Memory B cell (primary cell): Measurements from ENCODE around the gene NFATC1.

ENCODE experiments used
- ATAC-seq: fragments of 150-1000 bp; cut with Tn5 transposase; 2 replicates; pipeline ENCODE4 v1.10.0; 2021; ENCODE audit warnings: low read depth, mild to moderate bottlenecking, moderate library complexity
- DNase-seq, 2 donors: peaks; one replicate each; pipeline ENCODE4 v3.0.0; 2022; ENCODE audit warnings: low spot score in 2 of 2
- H3K27ac Mint-ChIP-seq: one replicate; pipeline ENCODE4 v1.8.0; 2022; ENCODE audit warnings: mild to moderate bottlenecking, moderate library complexity, mixed read lengths
- H3K27me3 Mint-ChIP-seq: one replicate; pipeline ENCODE4 v1.8.0; 2022; ENCODE audit warnings: mixed read lengths
- H3K36me3 Mint-ChIP-seq: one replicate; pipeline ENCODE4 v1.8.0; 2022; ENCODE audit warnings: mild to moderate bottlenecking, mixed read lengths
- H3K4me1 Mint-ChIP-seq: one replicate; pipeline ENCODE4 v1.8.0; 2022; ENCODE audit warnings: mixed read lengths
- H3K4me3 Mint-ChIP-seq: one replicate; pipeline ENCODE4 v1.8.0; 2022; ENCODE audit warnings: mild to moderate bottlenecking, moderate library complexity, mixed read lengths
- H3K9me3 Mint-ChIP-seq: one replicate; pipeline ENCODE4 v1.8.0; 2022; ENCODE audit warnings: mixed read lengths

The NFATC1 gene

DNA sequence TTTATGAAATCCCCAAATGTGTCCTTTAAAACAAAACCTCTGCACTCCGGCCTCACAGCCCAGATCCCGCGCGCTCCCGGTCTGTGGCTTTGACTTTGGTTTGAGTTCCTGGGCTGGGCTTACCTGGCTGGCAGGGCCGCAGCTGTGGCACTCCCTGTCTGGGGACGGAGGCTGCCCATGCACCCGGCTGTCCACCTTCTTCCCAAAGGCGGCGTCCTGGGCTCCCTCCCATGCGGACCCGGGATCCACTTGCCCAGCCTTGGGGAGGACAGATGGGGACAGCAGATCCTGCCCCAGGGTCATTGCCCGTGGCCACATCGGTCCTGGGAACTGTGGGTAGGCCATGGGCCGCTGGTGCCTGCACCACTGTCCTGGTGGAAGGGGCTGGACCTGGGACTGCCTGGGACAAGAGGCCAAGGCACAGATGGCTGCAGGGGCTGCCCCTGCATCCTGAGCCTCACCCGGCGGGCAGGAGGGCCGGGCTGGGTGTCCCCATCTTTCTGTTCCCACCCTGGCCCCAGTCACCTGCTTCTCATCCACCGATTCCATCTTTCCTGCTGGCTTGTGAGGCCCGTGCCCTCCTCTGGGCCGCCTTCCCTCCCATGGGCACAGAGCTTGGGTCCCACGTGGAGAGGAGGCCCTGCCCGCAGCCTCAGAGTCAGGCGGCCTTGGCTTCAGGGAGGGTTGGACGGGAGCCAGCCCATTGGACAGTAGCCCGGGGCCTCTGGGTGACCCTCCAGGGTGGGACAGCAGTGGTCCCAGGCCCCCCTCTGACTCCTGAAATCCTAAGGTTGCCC, 27.7 kb downstream of the NFATC1 start:
- no peak for DNase-seq
- H3K4me1 Mint-ChIP-seq: peaks cover 30% of the 10 kb centered on the region
- peak overlapping the region; percentile 35 for H3K27ac Mint-ChIP-seq
- H3K36me3 Mint-ChIP-seq: peaks cover 25% of the 10 kb centered on the region
- no peak overlapping the region for H3K4me3 Mint-ChIP-seq
- H3K9me3 Mint-ChIP-seq: no peaks in the 10 kb centered on the region
- no peak for ATAC-seq
- no peaks in the 10 kb centered on the region for H3K27me3 Mint-ChIP-seq

DNA sequence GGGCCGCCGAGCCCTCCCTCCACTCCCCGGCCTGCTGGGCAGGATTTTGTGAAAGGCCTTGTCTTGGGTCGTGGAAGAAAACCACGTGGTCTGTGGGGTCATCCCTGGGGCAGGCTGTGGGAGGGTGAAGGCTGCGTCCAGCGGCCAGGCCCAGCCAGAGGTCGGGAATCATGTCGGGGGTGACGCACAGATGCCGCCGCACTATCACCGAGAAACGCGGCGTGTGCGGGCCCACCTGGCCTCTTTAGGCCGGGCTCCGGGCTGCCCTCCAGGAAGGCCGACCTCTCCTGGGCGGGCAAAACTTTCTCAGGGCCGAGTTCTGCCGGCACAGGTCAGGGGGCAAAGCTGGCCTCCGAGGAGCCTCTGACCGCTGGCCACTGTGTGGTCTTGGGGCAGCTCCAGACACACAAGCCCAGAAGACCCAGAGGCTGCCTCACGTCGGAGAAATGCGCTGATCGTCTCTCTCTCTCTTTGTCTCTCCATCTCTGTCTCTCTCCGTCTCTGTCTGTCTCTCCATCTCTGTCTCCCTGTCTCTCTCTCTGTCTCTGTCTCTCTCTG, 28.4 kb downstream of the NFATC1 start:
- ATAC-seq: no peak
- H3K27ac Mint-ChIP-seq: peak overlapping the region; percentile 88
- H3K4me3 Mint-ChIP-seq: no peak overlapping the region
- H3K9me3 Mint-ChIP-seq: no peaks in the 10 kb centered on the region
- H3K4me1 Mint-ChIP-seq: peaks cover 30% of the 10 kb centered on the region
- DNase-seq: no peak
- H3K27me3 Mint-ChIP-seq: no peaks in the 10 kb centered on the region
- H3K36me3 Mint-ChIP-seq: peaks cover 25% of the 10 kb centered on the region

DNA sequence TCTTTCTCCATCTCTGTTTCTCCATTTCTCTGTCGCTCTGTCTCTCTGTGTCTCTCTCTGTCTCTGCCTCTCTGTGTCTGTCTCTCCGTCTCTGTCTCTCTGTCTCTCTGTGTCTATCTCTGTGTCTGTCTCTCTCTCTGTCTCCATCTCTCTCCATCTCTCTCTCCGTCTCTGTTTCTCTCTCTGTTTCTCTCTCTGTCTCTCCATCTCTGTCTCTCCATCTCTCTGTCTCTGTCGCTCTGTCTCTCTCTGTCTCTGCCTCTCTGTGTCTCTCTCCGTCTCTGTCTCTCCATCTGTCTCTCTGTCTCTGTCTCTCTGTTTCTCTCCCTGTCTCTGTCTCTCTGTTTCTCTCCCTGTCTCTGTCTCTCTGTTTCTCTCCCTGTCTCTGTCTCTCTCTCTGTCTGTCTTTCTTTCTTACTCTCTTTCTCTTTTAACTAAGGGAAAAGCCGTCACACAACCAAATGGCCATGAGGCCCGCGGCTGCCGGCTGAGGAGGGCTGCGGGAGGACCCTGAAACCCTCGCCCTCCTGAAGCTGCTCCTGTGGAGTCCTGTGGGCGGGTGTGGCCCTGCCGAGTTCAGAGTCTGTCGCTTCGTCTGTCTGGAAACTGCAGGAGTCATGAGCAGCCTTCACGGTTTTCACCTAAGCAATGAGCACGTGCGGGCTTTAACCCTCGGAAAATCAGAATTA, 29.3 kb downstream of the NFATC1 start:
- H3K4me3 Mint-ChIP-seq: no peak overlapping the region
- H3K36me3 Mint-ChIP-seq: peaks cover 21% of the 10 kb centered on the region
- no peaks in the 10 kb centered on the region for H3K9me3 Mint-ChIP-seq
- DNase-seq: no peak
- H3K27ac Mint-ChIP-seq: peak overlapping the region; percentile 88
- ATAC-seq: no peak
- H3K4me1 Mint-ChIP-seq: peaks cover 29% of the 10 kb centered on the region
- no peaks in the 10 kb centered on the region for H3K27me3 Mint-ChIP-seq

DNA sequence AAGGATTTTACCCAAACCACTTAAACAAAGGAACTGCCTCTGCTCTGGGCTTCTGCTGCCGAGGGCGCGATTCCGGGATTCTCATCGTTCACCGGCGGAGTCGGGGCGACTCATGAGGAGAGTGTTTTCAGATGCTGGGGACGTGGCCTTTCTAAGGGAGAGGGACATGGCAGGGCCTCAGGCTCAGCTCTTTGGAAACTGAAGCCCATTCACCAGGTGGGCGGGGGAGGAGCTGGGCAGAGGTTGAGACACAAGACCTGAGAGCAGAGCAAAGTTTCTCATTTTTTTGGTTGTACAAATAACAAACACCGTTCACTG, 29.8 kb downstream of the NFATC1 start:
- no peaks in the 10 kb centered on the region for H3K9me3 Mint-ChIP-seq
- H3K36me3 Mint-ChIP-seq: peaks cover 16% of the 10 kb centered on the region
- DNase-seq (no peak), ATAC-seq (no peak)
- no peaks in the 10 kb centered on the region for H3K27me3 Mint-ChIP-seq
- H3K4me3 Mint-ChIP-seq: no peak overlapping the region
- H3K4me1 Mint-ChIP-seq: peaks cover 24% of the 10 kb centered on the region
- H3K27ac Mint-ChIP-seq: peak overlapping the region; percentile 88

DNA sequence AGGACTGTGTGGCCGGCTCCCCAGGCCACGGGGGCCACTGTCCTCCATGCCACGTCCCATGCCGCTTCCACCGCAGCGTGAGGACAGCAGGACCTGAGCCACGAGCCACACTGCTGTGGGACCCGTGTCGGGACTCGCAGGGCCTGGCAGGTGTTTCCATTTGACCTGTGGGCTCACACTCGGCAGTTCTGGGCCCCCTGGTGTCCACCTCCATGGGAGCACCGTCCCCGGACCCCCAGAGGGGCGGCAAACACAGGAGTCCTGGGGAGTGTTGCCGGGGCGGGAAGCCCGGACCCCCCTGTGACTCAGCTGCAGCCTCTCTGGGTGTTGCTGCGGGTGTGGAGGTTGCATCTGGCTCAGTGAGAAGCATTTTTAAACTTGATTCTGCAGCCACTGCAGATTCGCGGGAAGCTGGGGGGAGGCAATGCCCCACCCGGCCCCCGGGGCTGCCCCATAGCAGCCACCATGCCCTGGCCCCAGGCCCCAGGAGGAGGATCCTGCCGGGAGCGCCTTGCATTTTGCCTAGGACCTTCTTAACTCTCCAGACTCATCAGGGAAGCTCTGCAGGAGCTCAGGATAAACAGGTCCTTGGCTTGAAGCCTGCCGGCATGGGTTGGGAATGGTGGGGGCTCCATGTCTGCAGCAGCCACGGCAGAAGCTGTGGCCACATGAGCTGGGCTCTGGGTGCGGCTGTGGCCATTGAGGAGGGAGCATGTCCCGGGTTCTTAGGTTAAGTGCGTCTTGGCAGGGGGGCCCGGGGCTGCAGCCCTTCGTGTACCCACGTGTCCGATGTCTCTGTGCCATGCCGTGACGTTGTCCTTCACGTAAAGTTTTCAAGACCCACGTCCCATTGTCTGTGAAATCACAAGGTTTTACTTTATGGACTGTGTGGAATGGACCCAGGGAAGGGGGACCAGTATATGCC, 30.9 kb downstream of the NFATC1 start:
- Mint-ChIP-seq H3K27me3 (no peaks in the 10 kb centered on the region), H3K27ac (no peak overlapping the region), H3K4me1 (peaks cover 26% of the 10 kb centered on the region), H3K4me3 (no peak overlapping the region), H3K9me3 (no peaks in the 10 kb centered on the region), H3K36me3 (peaks cover 18% of the 10 kb centered on the region)
- no peak for ATAC-seq
- no peak for DNase-seq

DNA sequence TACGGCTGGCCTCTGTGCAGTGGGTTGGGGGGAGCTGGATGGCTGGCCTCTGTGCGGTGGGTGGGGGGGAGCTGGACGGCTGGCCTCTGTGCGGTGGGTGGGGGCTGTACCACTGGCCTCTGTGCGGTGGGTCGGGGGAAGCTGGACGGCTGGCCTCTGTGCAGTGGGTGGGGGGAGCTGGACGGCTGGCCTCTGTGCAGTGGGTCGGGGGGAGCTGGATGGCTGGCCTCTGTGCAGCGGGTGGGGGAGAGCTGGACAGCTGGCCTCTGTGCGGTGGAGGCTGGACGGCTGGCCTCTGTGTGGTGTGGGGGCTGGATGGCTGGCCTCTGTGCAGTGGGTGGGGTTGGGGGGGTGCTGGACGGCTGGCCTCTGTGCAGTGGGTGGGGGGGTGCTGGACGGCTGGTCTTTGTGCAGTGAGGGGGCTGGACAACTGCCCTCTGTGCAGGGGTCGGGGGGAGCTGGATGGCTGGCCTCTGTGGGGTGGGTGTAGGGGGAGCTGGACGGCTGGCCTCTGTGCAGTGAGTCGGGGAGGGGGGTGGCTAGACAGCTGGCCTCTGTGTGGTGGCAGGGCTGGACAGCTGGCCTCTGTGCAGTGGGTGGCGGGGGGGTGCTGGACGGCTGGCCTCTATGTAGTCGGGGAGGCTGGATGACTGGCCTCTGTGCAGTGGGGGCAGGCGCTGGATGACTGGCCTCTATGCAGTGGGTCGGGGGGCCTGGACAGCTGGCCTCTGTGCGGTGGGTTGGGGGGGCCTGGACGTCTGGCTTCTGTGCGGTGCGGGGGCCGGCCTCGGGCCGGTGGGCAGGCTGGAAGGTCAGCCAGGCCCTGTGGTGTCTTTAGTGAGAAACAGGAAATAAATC, 31.9 kb downstream of the NFATC1 start:
- H3K27me3 Mint-ChIP-seq: no peaks in the 10 kb centered on the region
- no peak overlapping the region for H3K27ac Mint-ChIP-seq
- H3K9me3 Mint-ChIP-seq: no peaks in the 10 kb centered on the region
- H3K4me3 Mint-ChIP-seq: no peak overlapping the region
- DNase-seq: no peak
- peaks cover 22% of the 10 kb centered on the region for H3K4me1 Mint-ChIP-seq
- peaks cover 15% of the 10 kb centered on the region for H3K36me3 Mint-ChIP-seq
- ATAC-seq: no peak

DNA sequence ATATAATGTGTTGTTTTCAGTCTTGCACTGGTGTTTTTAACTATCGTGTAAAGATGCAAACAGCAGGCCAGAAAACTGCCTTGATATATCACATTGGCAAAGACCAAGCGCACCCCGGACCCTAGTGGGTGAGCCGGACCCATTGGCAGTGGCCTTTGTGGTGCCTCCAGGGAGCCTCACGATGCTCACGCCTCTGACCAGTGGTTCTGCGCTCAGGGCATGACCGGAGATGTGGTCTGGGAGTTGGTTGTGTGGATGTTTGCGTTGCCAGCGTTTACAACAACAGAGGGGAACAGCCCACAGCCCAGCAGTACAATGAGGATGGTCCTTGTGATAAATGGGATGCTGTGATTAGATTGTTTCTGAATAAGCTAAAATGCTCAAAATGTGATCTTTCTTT, 32.6 kb downstream of the NFATC1 start:
- DNase-seq (no peak), ATAC-seq (no peak)
- Mint-ChIP-seq H3K27ac (no peak overlapping the region), H3K9me3 (no peaks in the 10 kb centered on the region), H3K27me3 (no peaks in the 10 kb centered on the region), H3K4me1 (peaks cover 24% of the 10 kb centered on the region), H3K4me3 (no peak overlapping the region), H3K36me3 (peaks cover 17% of the 10 kb centered on the region)

DNA sequence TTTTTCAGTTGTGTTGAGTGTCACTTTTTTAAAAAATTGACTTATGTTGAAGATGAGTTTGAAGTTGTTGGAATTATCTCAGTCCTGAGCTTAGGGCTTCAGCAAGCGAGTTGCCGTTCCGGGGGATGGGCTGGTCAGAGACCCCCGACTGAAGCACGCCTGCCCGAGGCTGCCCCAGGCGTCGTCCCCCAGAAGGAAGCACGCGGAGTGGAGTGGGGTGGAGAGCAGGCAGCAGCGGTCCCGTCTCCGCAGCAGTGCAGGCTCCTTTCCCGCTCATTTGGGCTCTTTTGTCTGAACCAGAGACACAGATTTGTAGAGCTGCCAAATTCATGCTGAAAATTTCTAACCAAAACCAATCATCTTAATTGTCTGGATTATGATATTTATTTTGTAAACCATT, 33.7 kb downstream of the NFATC1 start:
- H3K36me3 Mint-ChIP-seq: peaks cover 16% of the 10 kb centered on the region
- peak overlapping the region; percentile 28 for H3K27ac Mint-ChIP-seq

DNA sequence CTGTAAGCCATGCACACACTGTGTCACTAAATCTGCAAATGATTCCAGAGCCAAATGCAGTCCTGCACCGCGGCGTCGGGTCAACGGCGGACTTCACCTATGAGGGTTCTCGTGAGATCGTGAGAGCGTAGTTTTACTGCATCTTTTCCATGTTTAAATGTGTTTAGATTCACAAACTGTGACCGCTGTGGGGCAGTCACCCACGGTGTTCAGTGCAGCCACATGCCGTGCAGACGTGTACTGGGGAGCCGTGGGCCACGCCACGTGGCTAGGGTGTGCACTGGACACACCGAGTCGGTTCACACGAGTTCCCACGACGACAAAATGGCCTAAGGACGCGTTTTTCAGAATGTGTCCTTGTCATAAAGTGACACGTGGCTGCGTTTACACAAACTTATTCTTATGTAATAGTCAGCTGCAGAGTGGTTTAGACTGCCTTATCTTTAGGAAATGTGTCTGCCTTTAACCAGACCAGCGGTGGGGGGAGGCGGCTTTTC, 34.1 kb downstream of the NFATC1 start:
- peak overlapping the region; percentile 28 for H3K27ac Mint-ChIP-seq
- no peaks in the 10 kb centered on the region for H3K27me3 Mint-ChIP-seq
- peaks cover 11% of the 10 kb centered on the region for H3K36me3 Mint-ChIP-seq
- ATAC-seq (no peak), DNase-seq (no peak)
- peaks cover 19% of the 10 kb centered on the region for H3K4me1 Mint-ChIP-seq
- no peaks in the 10 kb centered on the region for H3K9me3 Mint-ChIP-seq
- H3K4me3 Mint-ChIP-seq: no peak overlapping the region

More for the DNA sequence above, 33.7 kb downstream of the NFATC1 start:
- Mint-ChIP-seq H3K9me3 (no peaks in the 10 kb centered on the region), H3K4me3 (no peak overlapping the region), H3K4me1 (peaks cover 22% of the 10 kb centered on the region), H3K27me3 (no peaks in the 10 kb centered on the region)
- DNase-seq (no peak), ATAC-seq (no peak)

DNA sequence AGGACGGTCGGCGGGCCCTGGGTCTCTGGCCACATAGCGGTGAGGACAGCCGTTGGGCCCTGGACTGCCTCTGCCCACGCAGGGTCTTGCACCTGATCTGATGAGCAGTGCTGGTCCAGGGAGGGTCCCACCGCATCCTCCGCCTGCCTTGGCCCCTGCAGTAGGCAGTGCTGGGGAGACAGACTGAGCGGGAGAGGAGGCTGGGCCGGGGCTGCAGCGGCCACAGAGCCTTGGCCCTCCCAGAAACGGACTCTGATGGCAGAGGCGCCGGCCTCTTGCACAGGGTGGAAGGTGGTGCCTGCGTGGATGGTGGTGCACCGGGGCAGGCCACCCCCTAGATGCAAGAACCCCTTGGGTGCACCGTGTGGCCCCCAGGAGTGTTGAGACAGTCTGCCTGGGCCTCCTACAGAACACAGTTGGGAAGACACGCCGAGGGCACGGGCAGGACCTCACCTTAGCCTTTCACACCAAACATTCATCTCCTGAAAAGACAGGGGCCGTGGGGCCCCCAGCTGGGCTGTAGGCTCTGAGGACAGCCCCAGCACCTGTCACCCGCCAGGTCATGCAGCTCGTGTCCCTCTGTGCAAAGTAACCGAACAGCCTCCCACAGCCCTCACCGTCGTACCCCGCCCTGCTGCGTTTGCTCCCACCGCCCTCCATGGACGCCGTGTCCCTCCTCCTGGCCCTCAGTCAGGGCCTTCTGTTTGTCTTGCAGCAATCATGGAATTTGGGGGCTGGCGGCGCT, 36.8 kb downstream of the NFATC1 start:
- no peak overlapping the region for H3K27ac Mint-ChIP-seq

DNA sequence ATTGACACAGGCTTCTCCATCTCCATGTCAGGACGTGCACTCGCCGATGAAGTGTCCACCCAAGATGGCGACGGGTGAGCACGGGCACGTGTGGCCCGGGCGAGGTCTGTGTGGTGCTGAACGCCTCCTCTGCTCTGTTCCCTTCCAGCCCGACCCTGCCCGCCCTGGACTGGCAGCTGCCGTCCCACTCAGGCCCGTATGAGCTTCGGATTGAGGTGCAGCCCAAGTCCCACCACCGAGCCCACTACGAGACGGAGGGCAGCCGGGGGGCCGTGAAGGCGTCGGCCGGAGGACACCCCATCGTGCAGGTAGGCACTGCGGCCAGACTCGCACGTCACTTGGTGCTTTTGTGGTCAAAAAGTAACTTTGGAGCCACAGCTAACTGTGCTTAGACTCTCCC, 37.7 kb downstream of the NFATC1 start:
- Mint-ChIP-seq H3K4me1 (peaks cover 29% of the 10 kb centered on the region), H3K4me3 (no peak overlapping the region), H3K9me3 (no peaks in the 10 kb centered on the region), H3K36me3 (peaks cover 11% of the 10 kb centered on the region), H3K27me3 (no peaks in the 10 kb centered on the region), H3K27ac (no peak overlapping the region)
- DNase-seq (no peak), ATAC-seq (no peak)

More for the DNA sequence above, 36.8 kb downstream of the NFATC1 start:
- Mint-ChIP-seq H3K27me3 (no peaks in the 10 kb centered on the region), H3K4me1 (peaks cover 25% of the 10 kb centered on the region), H3K9me3 (no peaks in the 10 kb centered on the region), H3K4me3 (no peak overlapping the region), H3K36me3 (peaks cover 5% of the 10 kb centered on the region)
- DNase-seq: no peak
- no peak for ATAC-seq

DNA sequence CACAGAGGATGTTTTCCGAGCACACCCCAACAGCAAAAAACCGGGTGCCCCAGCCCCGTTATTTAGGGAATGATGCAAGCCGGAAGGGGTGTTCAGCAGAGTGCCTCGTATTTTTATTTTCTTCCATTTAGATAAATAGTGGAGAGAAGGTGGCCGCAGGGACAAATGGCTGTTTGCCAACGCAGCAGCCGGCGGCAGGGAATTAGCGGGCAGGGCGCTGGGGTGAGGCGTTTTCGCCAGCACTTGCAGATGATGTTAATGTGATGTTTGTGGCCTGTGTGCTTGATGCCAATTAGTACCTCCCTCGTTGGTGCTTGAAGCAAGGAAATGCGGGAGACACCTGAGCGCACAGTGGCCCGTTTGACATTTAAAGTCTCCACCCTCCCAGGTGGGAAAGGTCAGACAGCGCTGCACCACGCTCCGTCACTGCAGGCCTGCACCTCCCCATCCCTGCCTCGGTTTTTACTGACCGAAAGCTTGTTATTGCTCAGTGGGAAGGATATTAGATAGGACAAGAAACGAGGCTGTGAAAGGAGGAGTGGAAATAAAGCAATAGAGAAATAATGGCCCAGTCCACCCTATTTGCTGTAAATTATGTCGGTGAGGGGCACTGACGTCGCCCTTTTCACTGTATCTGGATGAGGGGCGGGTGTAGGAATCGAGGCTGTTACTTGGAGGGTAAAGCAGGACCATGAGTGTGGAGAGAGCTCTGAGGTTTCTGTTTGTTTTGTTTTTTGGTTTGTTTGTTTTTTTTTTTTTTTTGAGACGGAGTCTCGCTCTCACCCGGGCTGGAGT, 39.1 kb downstream of the NFATC1 start:
- Mint-ChIP-seq H3K4me3 (peak overlapping the region; percentile 73), H3K36me3 (peaks cover 11% of the 10 kb centered on the region), H3K4me1 (peaks cover 34% of the 10 kb centered on the region), H3K27me3 (no peaks in the 10 kb centered on the region), H3K27ac (peak overlapping the region; percentile 89), H3K9me3 (no peaks in the 10 kb centered on the region)
- DNase-seq (no peak), ATAC-seq (no peak)
